GM18517 (cell line): ENCODE measurements around the gene RHOC.
"Not testable (repeated sequence)": the region's sequence is repeated elsewhere in the genome, so short reads cannot be mapped to it uniquely, and the experiment has no call there.

Experiments
- ATAC-seq: cut with Tn5 transposase; IDR thresholded peaks from one replicate; pipeline ENCODE4 v1.9.1; 2021; ENCODE audit warnings: mild to moderate bottlenecking, moderate library complexity; ENCODE audit not compliant: unreplicated experiment

The RHOC gene

GRCh38 chr1:112706505-112707220, at the start of gene RHOC:
TSS of gene RHOC (minus strand) at chr1:112707127. CDS start at chr1:112703799, 3,328 bp downstream.
- peak; percentile 55 for ATAC-seq

- no peak for ATAC-seq
These were observed 47.2 kb upstream of the RHOC start for GRCh38 chr1:112754116-112754628.

GRCh38 chr1:112748396-112748795, 41.5 kb upstream of the RHOC start:
- ATAC-seq: no peak

GRCh38 chr1:112744009-112744578, 37.2 kb upstream of the RHOC start:
- no peak for ATAC-seq

GRCh38 chr1:112743174-112744008, 36.5 kb upstream of the RHOC start:
- ATAC-seq: no peak

GRCh38 chr1:112737573-112737972, 30.6 kb upstream of the RHOC start:
- ATAC-seq: no peak

GRCh38 chr1:112735752-112736151, 28.8 kb upstream of the RHOC start:
- ATAC-seq: no peak

GRCh38 chr1:112731451-112731850, 24.5 kb upstream of the RHOC start:
- no peak for ATAC-seq

- ATAC-seq: no peak
These were observed 23.0 kb upstream of the RHOC start for GRCh38 chr1:112729909-112730308.

GRCh38 chr1:112729011-112729410, 22.1 kb upstream of the RHOC start:
- ATAC-seq: not testable (repeated sequence)

GRCh38 chr1:112728306-112728971, 21.5 kb upstream of the RHOC start:
- ATAC-seq: not testable (repeated sequence)

- ATAC-seq: no peak
These were observed 20.8 kb upstream of the RHOC start for GRCh38 chr1:112727716-112728115.

- ATAC-seq: not testable (repeated sequence)
These were observed 17.3 kb upstream of the RHOC start for GRCh38 chr1:112724240-112724639.

- ATAC-seq: no peak
These were observed 16.5 kb upstream of the RHOC start for GRCh38 chr1:112723511-112723839.

- ATAC-seq: no peak
These were observed 15.9 kb upstream of the RHOC start for GRCh38 chr1:112722601-112723510.

GRCh38 chr1:112721966-112722524, 15.1 kb upstream of the RHOC start:
- ATAC-seq: no peak

- ATAC-seq: not testable (repeated sequence)
These were observed 14.4 kb upstream of the RHOC start for GRCh38 chr1:112721294-112721693.

- no peak for ATAC-seq
These were observed 13.9 kb upstream of the RHOC start for GRCh38 chr1:112720800-112721199.

GRCh38 chr1:112719706-112720105, 12.8 kb upstream of the RHOC start:
- ATAC-seq: no peak
